GM18873 (cell line): Measurements from ENCODE around the gene TRIM51G.
"Not testable (repeated sequence)": the region's sequence is repeated elsewhere in the genome, so short reads cannot be mapped to it uniquely, and the experiment has no call there.

ENCODE experiments used
- ATAC-seq: cut with Tn5 transposase; IDR thresholded peaks from one replicate; pipeline ENCODE4 v1.9.1; 2021; ENCODE audit warnings: mild to moderate bottlenecking, moderate library complexity, moderate number of reproducible peaks; ENCODE audit not compliant: unreplicated experiment, low FRiP score

TRIM51G gene, protein sequence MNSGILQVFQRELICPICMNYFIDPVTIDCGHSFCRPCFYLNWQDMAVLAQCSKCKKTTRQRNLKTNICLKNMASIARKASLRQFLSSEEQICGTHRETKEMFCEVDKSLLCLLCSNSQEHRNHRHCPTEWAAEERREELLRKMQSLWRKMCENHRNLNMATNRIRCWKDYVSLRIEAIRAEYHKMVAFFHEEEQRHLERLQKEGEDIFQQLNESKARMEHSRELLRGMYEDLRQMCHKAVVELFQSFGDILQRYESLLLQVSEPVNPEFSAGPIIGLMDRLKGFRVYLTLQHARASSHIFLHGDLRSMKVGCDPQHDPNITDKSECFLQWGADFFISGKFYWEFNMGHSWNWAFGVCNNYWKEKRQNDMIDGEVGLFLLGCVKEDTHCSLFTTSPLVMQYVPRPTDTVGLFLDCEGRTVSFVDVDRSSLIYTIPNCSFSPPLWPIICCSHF

GRCh38 chr11:48983785-48984184 is at the start of gene TRIM51G:
Gene TRIM51G, minus strand, starts transcription at chr11:48983885. Its CDS starts 2,190 bp downstream, at chr11:48981695.
- ATAC-seq: not testable (repeated sequence)

GRCh38 chr11:49028523-49028922 is 44.8 kb upstream of the TRIM51G start, which contains the start of gene TRIM49B:
Gene TRIM49B, plus strand, starts transcription at chr11:49028823. Its CDS starts 2,777 bp downstream, at chr11:49031600.
- ATAC-seq: not testable (repeated sequence)

- ATAC-seq: not testable (repeated sequence)
These were observed 15.1 kb downstream of the TRIM51G start for GRCh38 chr11:48968592-48968991.

DNA sequence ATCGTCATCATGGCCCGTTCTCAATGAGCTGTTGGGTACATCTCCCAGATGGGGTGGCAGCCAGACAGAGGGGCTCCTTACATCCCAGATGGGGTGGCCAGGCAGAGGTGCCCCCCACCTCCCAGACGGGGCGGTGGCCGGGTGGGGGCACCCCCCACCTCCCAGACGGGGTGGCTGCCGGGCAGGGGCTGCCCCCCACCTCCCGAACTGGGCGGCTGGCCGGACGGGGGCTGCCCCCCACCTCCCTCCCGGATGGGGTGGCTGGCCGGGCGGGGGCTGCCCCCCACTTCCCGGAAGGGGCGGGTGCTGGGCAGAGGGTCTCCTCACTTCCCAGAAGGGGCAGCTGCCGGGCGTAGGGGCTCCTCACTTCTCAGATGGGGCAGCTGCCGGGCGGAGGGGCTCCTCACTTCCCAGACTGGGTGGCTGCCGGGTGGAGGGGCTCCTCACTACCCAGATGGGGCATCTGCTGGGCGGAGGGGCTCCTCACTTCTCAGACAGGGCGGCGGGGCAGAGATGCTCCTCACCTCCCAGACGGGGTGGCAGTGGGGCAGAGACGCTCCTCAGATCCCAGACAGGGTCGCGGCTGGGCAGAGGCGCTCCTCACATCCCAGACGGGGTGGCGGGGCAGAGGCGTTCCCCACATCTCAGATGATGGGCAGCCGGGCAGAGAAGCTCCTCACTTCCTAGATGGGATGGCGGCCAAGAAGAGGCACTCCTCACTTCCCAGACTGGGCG is 28.2 kb downstream of the TRIM51G start:
- not testable (repeated sequence) for ATAC-seq

GRCh38 chr11:48945796-48946195 is 37.9 kb downstream of the TRIM51G start:
- ATAC-seq: not testable (repeated sequence)
